Motor neuron (in vitro differentiated cells): Measurements from ENCODE around the gene TIMP3. TPM values are rescaled to one million over a fixed set of nuclear protein-coding genes. Genes with fewer than 3 reads are reported as not detected.
A peak's percentile ranks its signal among the peaks of the same experiment; 100 is the strongest.
"Not testable (repeated sequence)": the region's sequence is repeated elsewhere in the genome, so short reads cannot be mapped to it uniquely, and the experiment has no call there.

Source experiments
- ATAC-seq, 8 experiments: fragments of 200-7000 bp; cut with Tn5 transposase; replicated peaks in 6 of 8; 2 replicates each; pipeline ENCODE4 v1.8.0; 2021; ENCODE audit warnings: mild to moderate bottlenecking in 8 of 8, moderate library complexity in 8 of 8
- H3K27ac ChIP-seq, 2 donors: fragments of 250-450 bp; sonication (Bioruptor Pico); 2 replicates each; pipeline ENCODE4 v1.9.0; 2021; ENCODE audit warnings: antibody characterized with exemption in 2 of 2, mild to moderate bottlenecking in 2 of 2, moderate library complexity in 1 of 2
- H3K4me1 ChIP-seq, 2 donors: fragments of 250-450 bp; sonication (Bioruptor Pico); replicated peaks in 1 of 2; 2 replicates each; pipeline ENCODE4 v1.6.1; 2021; ENCODE audit warnings: antibody characterized with exemption in 2 of 2, mild to moderate bottlenecking in 2 of 2, moderate library complexity in 1 of 2
- H3K4me3 ChIP-seq, 5 donors: fragments of 250-450 bp; sonication (Bioruptor Pico); 2 replicates each; pipeline ENCODE4 v1.9.0; 2021; ENCODE audit warnings: antibody characterized with exemption in 5 of 5, mild to moderate bottlenecking in 5 of 5, moderate library complexity in 4 of 5
- WGBS, 10 experiments: fragments of 450-650 bp; shearing (Covaris generic); methylation state at CpG; one replicate each; pipeline ENCODE4 v1.0.0; 2022; 5-methylcytosine and 5-hydroxymethylcytosine counted together
- in situ Hi-C, 9 experiments: fragments of 400-800 bp; cut with MboI; loops; one replicate each; pipeline ENCODE4 v1.15.0; 2021; ENCODE audit warnings: low sequenced_read_pairs in 9 of 9, low pct_unique_long_range_greater_than_20kb in 2 of 9; ENCODE audit not compliant: unreplicated experiment in 9 of 9
- total RNA-seq, 8 experiments: library from RNA; unstranded; fragments of 300-600 nt; gene quantifications; 2 replicates each; pipeline versions ENCODE4 v1.2.3 to v1.2.4, GENCODE V29; 2022

TIMP3 gene
- total RNA-seq = 100 to 1,000 TPM in 1 of 8 experiments, 10 to 100 TPM in 3, 1 to 10 TPM in 4; 1.5 to 151 (median 10.9) TPM

GRCh38 chr22:32801537-32802236 lies at the start of gene TIMP3:
Gene TIMP3, plus strand, starts transcription at chr22:32801705. Its CDS starts 297 bp downstream, at chr22:32802002.
- H3K27ac ChIP-seq = peak within 1 kb of the TSS in 1 of 2 donors; percentile 18
- in situ Hi-C loops = loop anchor here in 1 of 9 experiments (25.0 kb wide), 1 partner anchor 186 kb away; no protein-coding TSS in a partner anchor
- ATAC-seq = peak; percentile 56 to 88 (median 80)
- peaks cover 36 to 38% of the 10 kb centered on the region in 2 donors for H3K4me1 ChIP-seq
- peak within 1 kb of the TSS; percentile 20 to 61 (median 49) for H3K4me3 ChIP-seq
- 0% methylated on average over 2 to 4 of the region's 72 CpGs; no CpG with 5 or more reads in 8 of the 10 experiments for WGBS, 10 experiments

DNA sequence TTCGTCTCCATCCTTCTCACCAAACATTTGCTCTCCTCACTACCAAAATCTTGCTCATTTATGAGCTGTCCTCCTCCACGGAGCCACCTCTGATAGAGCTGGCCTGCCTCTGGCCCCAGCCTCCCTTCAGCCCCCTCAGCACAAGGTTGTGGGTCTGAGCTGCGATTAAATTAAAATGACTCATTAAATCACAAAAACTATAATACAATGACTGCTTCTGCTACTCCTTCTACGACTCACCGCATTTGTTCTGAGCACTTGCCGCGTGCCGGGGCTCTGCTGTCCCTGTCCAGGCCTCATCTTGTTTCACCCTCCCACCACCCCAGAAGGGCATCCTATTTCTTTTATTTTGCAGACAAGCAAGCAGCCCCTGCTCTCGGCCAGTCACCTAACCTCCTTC lies 49.2 kb upstream of the TIMP3 start:
- 44 to 100% (median 74%) methylated on average over 1 to 8 of the region's 9 CpGs; no CpG with 5 or more reads in 2 of the 10 experiments for WGBS, 10 experiments
- in situ Hi-C loops = loop anchor here in 1 of 9 experiments (25.0 kb wide), 1 partner anchor 90 kb away; no protein-coding TSS in a partner anchor
- Histone ChIP-seq H3K4me3 (no peak overlapping the region), H3K4me1 (no peaks in the 10 kb centered on the region), H3K27ac (no peak overlapping the region)
- ATAC-seq = no peak

- no peak for ATAC-seq
- in situ Hi-C loops = loop anchor here in 1 of 9 experiments (25.0 kb wide), 1 partner anchor 91 kb away; no protein-coding TSS in a partner anchor
- Histone ChIP-seq H3K27ac (no peak overlapping the region), H3K4me3 (no peak overlapping the region), H3K4me1 (no peaks in the 10 kb centered on the region)
- WGBS, 10 experiments = 0 to 100% (median 89%) methylated on average over 1 to 5 of the region's 11 CpGs; no CpG with 5 or more reads in 2 of the 10 experiments
Measured at GRCh38 chr22:32752816-32753520, 48.5 kb upstream of the TIMP3 start.

- Histone ChIP-seq H3K27ac (no peak overlapping the region), H3K4me1 (no peaks in the 10 kb centered on the region), H3K4me3 (no peak overlapping the region)
- in situ Hi-C loops = loop anchor here in 1 of 9 experiments (25.0 kb wide), 1 partner anchor 91 kb away; no protein-coding TSS in a partner anchor
- 100% methylated on average over 1 to 3 of the region's 6 CpGs; no CpG with 5 or more reads in 5 of the 10 experiments for WGBS, 10 experiments
- no peak for ATAC-seq
Measured at GRCh38 chr22:32753591-32753990, 47.9 kb upstream of the TIMP3 start.

GRCh38 chr22:32754413-32755041 lies 47.0 kb upstream of the TIMP3 start:
- in situ Hi-C loops = loop anchor here in 1 of 9 experiments (25.0 kb wide), 1 partner anchor 92 kb away; no protein-coding TSS in a partner anchor
- no peaks in the 10 kb centered on the region for H3K4me1 ChIP-seq
- peak in 2 of 8 experiments; percentile 70 to 98 for ATAC-seq
- 54 to 100% (median 85%) methylated on average over 2 to 6 of the region's 6 CpGs; no CpG with 5 or more reads in 5 of the 10 experiments for WGBS, 10 experiments
- H3K4me3 ChIP-seq = no peak overlapping the region
- H3K27ac ChIP-seq = no peak overlapping the region

GRCh38 chr22:32757086-32757762 lies 44.3 kb upstream of the TIMP3 start:
- H3K4me3 ChIP-seq = not testable (repeated sequence)
- in situ Hi-C loops = loop anchor here in 1 of 9 experiments (25.0 kb wide), 1 partner anchor 95 kb away; no protein-coding TSS in a partner anchor

DNA sequence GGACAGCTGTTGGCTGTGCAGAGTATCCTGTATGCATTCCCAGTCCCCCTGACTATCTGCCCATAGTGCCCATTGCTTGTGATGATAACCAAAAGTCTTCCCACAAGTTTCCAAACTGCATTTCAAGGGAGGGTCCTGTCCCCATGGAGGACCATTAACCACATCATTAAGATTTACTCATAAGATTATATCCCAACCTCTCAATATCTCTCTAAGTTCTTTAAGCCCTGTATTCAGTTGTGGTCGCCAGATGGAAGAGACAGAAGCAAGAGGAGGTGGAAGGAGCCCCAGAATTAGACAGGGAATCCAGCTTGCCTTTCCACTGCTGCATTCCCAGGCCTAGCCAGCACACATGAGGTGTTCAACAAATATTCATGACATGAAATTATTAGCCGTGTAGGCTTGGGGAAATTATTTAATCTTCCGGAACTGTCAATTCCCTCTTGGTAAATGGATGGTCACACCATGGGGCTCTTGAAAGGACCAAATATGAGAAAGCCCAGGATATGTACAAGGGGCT lies 42.6 kb upstream of the TIMP3 start:
- in situ Hi-C loops = loop anchor here in 1 of 9 experiments (25.0 kb wide), 1 partner anchor 97 kb away; no protein-coding TSS in a partner anchor
- no peak for ATAC-seq
- WGBS, 10 experiments = 40 to 100% (median 90%) methylated on average over 1 to 3 of the region's 3 CpGs; no CpG with 5 or more reads in 1 of the 10 experiments
- Histone ChIP-seq H3K4me1 (no peaks in the 10 kb centered on the region), H3K4me3 (no peak overlapping the region), H3K27ac (no peak overlapping the region)

More at GRCh38 chr22:32757086-32757762, 44.3 kb upstream of the TIMP3 start:
- not testable (repeated sequence) for H3K4me1 ChIP-seq, ATAC-seq, H3K27ac ChIP-seq
- 93 to 98% (median 96%) methylated on average over 4 to 8 of the region's 14 CpGs; no CpG with 5 or more reads in 7 of the 10 experiments for WGBS, 10 experiments

DNA sequence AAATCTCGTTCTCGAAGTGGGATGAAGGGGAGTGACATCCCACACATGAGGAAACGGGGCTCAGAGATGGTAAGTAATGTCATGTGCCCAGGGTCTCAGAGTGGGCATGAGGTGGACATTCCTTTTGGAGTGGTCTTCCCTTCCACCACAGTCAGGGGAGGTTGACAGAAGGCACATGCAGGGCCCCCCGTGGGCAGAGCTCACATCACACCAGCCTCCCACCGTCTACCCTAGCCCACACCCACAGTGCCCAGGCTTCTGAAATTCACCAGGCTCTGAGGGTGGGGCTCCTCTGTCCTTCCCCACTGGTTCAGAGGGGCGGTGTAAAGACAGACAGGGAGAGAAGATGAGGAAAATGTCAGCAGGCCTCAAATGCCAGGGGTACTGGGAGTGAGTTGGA lies 41.1 kb upstream of the TIMP3 start:
- peak in 1 of 8 experiments; percentile 11 for ATAC-seq
- H3K4me1 ChIP-seq = no peaks in the 10 kb centered on the region
- no peak overlapping the region for H3K27ac ChIP-seq
- H3K4me3 ChIP-seq = no peak overlapping the region
- in situ Hi-C loops = loop anchor here in 1 of 9 experiments (25.0 kb wide), 1 partner anchor 98 kb away; no protein-coding TSS in a partner anchor
- 0 to 100% (median 73%) methylated on average over 1 to 2 of the region's 6 CpGs; no CpG with 5 or more reads in 4 of the 10 experiments for WGBS, 10 experiments

- 13 to 100% (median 75%) methylated on average over 1 to 4 of the region's 4 CpGs; no CpG with 5 or more reads in 5 of the 10 experiments for WGBS, 10 experiments
- Histone ChIP-seq H3K4me1 (no peaks in the 10 kb centered on the region), H3K4me3 (no peak overlapping the region), H3K27ac (no peak overlapping the region)
- ATAC-seq = peak in 1 of 8 experiments; percentile 31
- in situ Hi-C loops = loop anchor here in 1 of 9 experiments (25.0 kb wide), 1 partner anchor 99 kb away; no protein-coding TSS in a partner anchor
Measured at GRCh38 chr22:32760815-32761214, 40.7 kb upstream of the TIMP3 start.

- 20 to 100% (median 86%) methylated on average over 1 to 8 of the region's 9 CpGs; no CpG with 5 or more reads in 2 of the 10 experiments for WGBS, 10 experiments
- Histone ChIP-seq H3K4me3 (no peak overlapping the region), H3K27ac (no peak overlapping the region), H3K4me1 (no peaks in the 10 kb centered on the region)
- in situ Hi-C loops = loop anchor here in 1 of 9 experiments (25.0 kb wide), 1 partner anchor 99 kb away; no protein-coding TSS in a partner anchor
- ATAC-seq = peak in 2 of 8 experiments; percentile 73 to 78
Measured at GRCh38 chr22:32761251-32761903, 40.1 kb upstream of the TIMP3 start.
